Naive thymus-derived CD4-positive, alpha-beta T cell (primary cell): ENCODE data around the gene FALEC. TPM values are rescaled to one million over a fixed set of nuclear protein-coding genes. Genes with fewer than 3 reads are reported as not detected.

Experiments used
- ATAC-seq: fragments of 150-1000 bp; cut with Tn5 transposase; 2 replicates; pipeline ENCODE4 v1.10.0; 2021; ENCODE audit warnings: mild to moderate bottlenecking, moderate library complexity
- CTCF ChIA-PET: fragments of 350-600 bp; sonication (Branson Sonifier 250); formaldehyde crosslinking; loops from one replicate; lab custom pipeline; 2021; ENCODE audit warnings: antibody characterized with exemption; lab: Charles Lee
- POLR2A ChIA-PET: fragments of 350-600 bp; sonication (Branson Sonifier 250); formaldehyde crosslinking; loops from one replicate; lab custom pipeline; 2021; ENCODE audit warnings: antibody characterized with exemption, inconsistent platforms; lab: Charles Lee
- DNase-seq, 9 donors: peaks; one replicate each; pipeline versions ENCODE4 v3.0.0 to v3.0.0-alpha.2; 2020 to 2022; ENCODE audit warnings: mixed read lengths in 1 of 9
- H3K27ac ChIP-seq: one replicate; pipeline ENCODE4 v1.7.0; 2013; ENCODE audit warnings: mild to moderate bottlenecking, low read depth, low read length, moderate library complexity
- H3K27me3 ChIP-seq, 2 donors: one replicate each; pipeline ENCODE4 v1.7.0; 2013; ENCODE audit warnings: low read length in 2 of 2, mild to moderate bottlenecking in 2 of 2, moderate library complexity in 2 of 2; ENCODE audit not compliant: control insufficient read depth in 2 of 2, insufficient read depth in 2 of 2
- H3K36me3 ChIP-seq, 3 experiments: 1 replicate in 2 of 3; 2 replicates in 1 of 3; pipeline ENCODE4 v1.7.0; 2013; ENCODE audit warnings: low read length in 3 of 3, mild to moderate bottlenecking in 3 of 3, moderate library complexity in 1 of 3; ENCODE audit not compliant: insufficient read depth in 3 of 3, control insufficient read depth in 2 of 3
- H3K4me1 ChIP-seq, 2 donors: one replicate each; pipeline ENCODE4 v1.7.0; 2013; ENCODE audit warnings: low read length in 2 of 2, mild to moderate bottlenecking in 2 of 2, moderate library complexity in 1 of 2; ENCODE audit not compliant: control insufficient read depth in 2 of 2, insufficient read depth in 2 of 2
- H3K4me3 ChIP-seq: 2 replicates; pipeline ENCODE4 v1.7.0; 2013; ENCODE audit warnings: mild to moderate bottlenecking, low read length
- H3K9me3 ChIP-seq, 3 experiments: 1 replicate in 2 of 3; 2 replicates in 1 of 3; pipeline ENCODE4 v1.7.0; 2013; ENCODE audit warnings: low read length in 3 of 3; ENCODE audit not compliant: control insufficient read depth in 2 of 3
- H3K27ac Mint-ChIP-seq, 9 donors: one replicate each; pipeline ENCODE4 v1.8.0; 2020 to 2022; ENCODE audit warnings: mixed read lengths in 9 of 9, mild to moderate bottlenecking in 8 of 9, moderate library complexity in 5 of 9, inconsistent platforms in 2 of 9
- H3K27me3 Mint-ChIP-seq, 5 donors: one replicate each; pipeline ENCODE4 v1.8.0; 2021 to 2022; ENCODE audit warnings: mixed read lengths in 5 of 5, mild to moderate bottlenecking in 1 of 5
- H3K36me3 Mint-ChIP-seq, 5 donors: one replicate each; pipeline ENCODE4 v1.8.0; 2020 to 2022; ENCODE audit warnings: mixed read lengths in 5 of 5, mild to moderate bottlenecking in 3 of 5, inconsistent platforms in 1 of 5
- H3K4me1 Mint-ChIP-seq, 7 donors: one replicate each; pipeline ENCODE4 v1.8.0; 2020 to 2022; ENCODE audit warnings: mixed read lengths in 7 of 7, mild to moderate bottlenecking in 3 of 7, inconsistent platforms in 1 of 7
- H3K4me3 Mint-ChIP-seq, 10 donors: one replicate each; pipeline ENCODE4 v1.8.0; 2020 to 2022; ENCODE audit warnings: mild to moderate bottlenecking in 10 of 10, mixed read lengths in 10 of 10, moderate library complexity in 6 of 10, inconsistent platforms in 2 of 10
- H3K9me3 Mint-ChIP-seq, 11 donors: one replicate each; pipeline ENCODE4 v1.8.0; 2020 to 2022; ENCODE audit warnings: mixed read lengths in 11 of 11, mild to moderate bottlenecking in 4 of 11, inconsistent platforms in 1 of 11, moderate library complexity in 1 of 11
- intact Hi-C, 2 donors: fragments of 100-400 bp; cut with micrococcal nuclease; formaldehyde crosslinking; loops; one replicate each; pipeline ENCODE4 v1.15.1; 2023
- polyA plus RNA-seq, 2 donors: library from polyadenylated mRNA; unstranded; fragments of 300-500 nt; fragmentation: Illumina TruSeq; gene quantifications; one replicate each; pipeline ENCODE4 v1.2.3, GENCODE V29; 2021
- total RNA-seq, 6 experiments: library from RNA in 5 of 6; stranded (reverse) in 5 of 6; gene quantifications; 1 replicate in 5 of 6; 2 replicates in 1 of 6; pipeline ENCODE4 v1.2.3 and lab custom pipeline; 2021 to 2026

FALEC gene
- total and polyA plus RNA-seq, 7 experiments from 2014 or later = 0.44 to 2.5 (median 0.76) TPM; not detected in 4

DNA sequence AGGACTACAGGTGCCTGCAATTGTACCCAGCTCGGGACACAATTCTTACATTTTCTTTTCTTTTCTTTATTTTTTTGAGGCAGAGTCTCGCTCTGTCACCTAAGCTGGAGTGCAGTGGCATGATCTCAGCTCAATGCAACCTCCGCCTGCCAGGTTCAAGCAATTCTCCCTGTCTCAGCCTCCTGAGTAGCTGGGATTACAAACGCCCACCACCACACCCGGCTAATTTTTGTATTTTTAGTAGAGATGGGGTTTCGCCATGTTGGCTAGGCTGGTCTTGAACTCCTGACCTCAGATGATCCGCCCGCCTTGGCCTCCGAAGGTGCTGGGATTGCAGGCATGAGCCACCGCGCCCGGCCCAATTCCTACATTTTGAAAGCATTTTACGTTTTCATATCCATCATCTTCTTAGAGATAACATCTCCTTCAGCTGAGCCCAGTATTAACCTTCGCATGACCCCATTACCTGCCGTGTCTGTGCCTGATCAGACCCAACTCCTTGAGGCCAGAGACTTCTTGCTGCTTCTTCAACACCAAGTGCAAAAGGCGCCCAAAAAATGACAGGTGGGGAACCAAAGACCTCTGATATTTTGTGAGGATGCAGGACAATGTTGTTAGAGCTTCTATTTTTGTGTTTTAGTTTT is 30.9 kb downstream of the FALEC start:
- ChIA-PET POLR2A (no interaction called here), CTCF (no interaction called here)
- no peak overlapping the region for H3K4me3 ChIP-seq
- ATAC-seq = no peak
- H3K36me3 ChIP-seq = no peaks in the 10 kb centered on the region
- Mint-ChIP-seq H3K27me3 (peaks cover 27 to 40% (median 30%) of the 10 kb centered on the region in 5 donors), H3K27ac (no peak overlapping the region), H3K36me3 (no peaks in the 10 kb centered on the region), H3K4me1 (peaks cover 5 to 23% (median 14%) of the 10 kb centered on the region in 7 donors), H3K4me3 (no peak overlapping the region), H3K9me3 (peaks cover 0 to 2% (median 0%) of the 10 kb centered on the region in 11 donors)
- no peak for DNase-seq
- no peaks in the 10 kb centered on the region for H3K9me3 ChIP-seq
- peaks cover 0 to 5% of the 10 kb centered on the region in 2 donors for H3K4me1 ChIP-seq
- H3K27me3 ChIP-seq = no peaks in the 10 kb centered on the region
- no peak overlapping the region for H3K27ac ChIP-seq
- intact Hi-C loops = no loop called here

DNA sequence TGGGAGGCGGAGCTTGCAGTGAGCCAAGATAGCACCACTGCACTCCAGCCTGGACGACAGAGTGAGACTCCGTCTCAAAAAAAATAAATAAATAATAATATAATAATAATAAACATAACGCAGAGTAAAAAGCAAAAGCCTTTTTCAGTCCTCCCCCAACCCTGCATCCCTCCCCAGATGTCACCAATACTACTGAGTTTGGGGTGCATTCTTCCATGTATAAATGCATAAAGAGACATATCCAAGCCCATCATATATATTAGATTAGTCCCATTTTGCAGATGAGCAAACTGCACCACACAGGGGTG is 32.7 kb downstream of the FALEC start:
- Histone ChIP-seq H3K9me3 (no peaks in the 10 kb centered on the region), H3K4me3 (peak overlapping the region; percentile 35), H3K27me3 (no peaks in the 10 kb centered on the region), H3K27ac (no peak overlapping the region), H3K4me1 (peaks cover 0 to 5% of the 10 kb centered on the region in 2 donors), H3K36me3 (no peaks in the 10 kb centered on the region)
- Mint-ChIP-seq H3K4me1 (peaks cover 6 to 38% (median 21%) of the 10 kb centered on the region in 7 donors), H3K4me3 (peak overlapping the region; percentile 71 to 88 (median 81)), H3K9me3 (peaks cover 0 to 2% (median 0%) of the 10 kb centered on the region in 11 donors), H3K27ac (peak overlapping the region in 2 of 9 donors; percentile 35 to 36), H3K36me3 (no peaks in the 10 kb centered on the region), H3K27me3 (peaks cover 23 to 33% (median 30%) of the 10 kb centered on the region in 5 donors)
- CTCF ChIA-PET = interaction anchor here (0.7 to 1.3 kb wide), 2 partner anchors 13 to 430 kb away, joined by 3 to 5 read pairs; no protein-coding TSS in a partner anchor
- ATAC-seq = no peak
- POLR2A ChIA-PET = interaction anchor here (0.7 to 1.0 kb wide), 3 partner anchors 10 to 81 kb away, joined by 3 to 4 read pairs (median 3); partner anchors contain the start of genes ENSA and FALEC
- no peak for DNase-seq
- intact Hi-C loops = no loop called here

DNA sequence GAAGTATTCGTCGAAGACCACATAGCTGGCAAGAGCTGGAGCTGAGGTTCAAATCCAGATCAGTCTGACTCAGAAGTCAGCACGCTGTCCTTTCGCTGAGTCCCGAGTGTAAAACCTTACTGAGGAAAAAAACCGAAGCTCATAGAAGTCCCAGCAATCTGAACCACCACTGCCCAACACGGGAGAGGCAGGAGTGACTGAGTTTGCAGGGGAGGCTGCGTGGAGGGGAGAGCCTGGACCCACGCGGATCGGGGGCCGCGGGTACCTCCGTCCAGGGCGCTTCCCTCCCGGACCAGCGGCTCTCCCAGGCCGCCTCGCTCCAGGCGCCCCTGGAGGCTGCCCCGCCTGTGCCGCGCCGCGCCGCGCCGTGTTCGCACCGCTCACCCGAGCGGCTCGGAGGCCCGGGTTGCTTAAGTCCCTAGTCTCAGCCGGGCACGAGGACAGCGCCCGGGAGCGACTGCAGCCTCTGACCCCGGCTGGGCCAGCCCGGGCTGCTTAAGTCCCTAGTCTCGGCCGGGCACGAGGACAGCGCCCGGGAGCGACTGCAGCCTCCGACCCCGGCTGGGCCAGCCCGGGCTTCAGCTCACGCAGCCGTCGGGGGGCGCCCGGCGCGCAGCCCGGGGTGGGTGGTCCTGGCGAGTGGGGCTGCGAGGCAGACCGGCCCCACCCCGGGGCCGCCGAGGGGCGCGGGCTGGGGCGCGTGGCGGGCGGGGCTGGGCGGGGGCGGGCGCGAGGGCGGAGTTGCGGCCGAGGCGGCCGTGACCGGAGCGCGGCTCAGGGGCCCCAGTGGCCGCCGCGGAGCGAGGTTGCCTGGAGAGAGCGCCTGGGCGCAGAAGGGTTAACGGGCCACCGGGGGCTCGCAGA is 33.3 kb downstream of the FALEC start, which contains the start of gene ADAMTSL4:
ADAMTSL4 (plus strand) TSS at position 777 of the 864 bp plus-strand sequence. CDS start 2,881 bp downstream, outside the sequence.
- Mint-ChIP-seq H3K9me3 (peaks cover 0 to 2% (median 0%) of the 10 kb centered on the region in 11 donors), H3K4me3 (peak within 1 kb of the TSS; percentile 77 to 88 (median 83)), H3K4me1 (peaks cover 6 to 38% (median 23%) of the 10 kb centered on the region in 7 donors), H3K27ac (peak within 1 kb of the TSS in 4 of 9 donors; percentile 35 to 71 (median 38)), H3K27me3 (peaks cover 23 to 29% (median 26%) of the 10 kb centered on the region in 5 donors), H3K36me3 (no peaks in the 10 kb centered on the region)
- Histone ChIP-seq H3K4me3 (peak within 1 kb of the TSS; percentile 35), H3K27ac (no peak within 1 kb of the TSS), H3K27me3 (no peaks in the 10 kb centered on the region), H3K4me1 (peaks cover 0 to 5% of the 10 kb centered on the region in 2 donors), H3K36me3 (no peaks in the 10 kb centered on the region), H3K9me3 (no peaks in the 10 kb centered on the region)
- intact Hi-C loops = no loop called here
- ChIA-PET POLR2A (interaction anchor here (0.7 to 1.0 kb wide), 4 partner anchors 10 to 81 kb away, joined by 3 to 4 read pairs (median 3); partner anchors contain the start of genes ENSA and FALEC), CTCF (interaction anchor here (1.3 kb wide), 1 partner anchor 12 kb away, joined by 5 read pairs; no protein-coding TSS in a partner anchor)
- ATAC-seq (peak; percentile 71), DNase-seq (peak in 2 of 9 donors; percentile 37 to 65)

DNA sequence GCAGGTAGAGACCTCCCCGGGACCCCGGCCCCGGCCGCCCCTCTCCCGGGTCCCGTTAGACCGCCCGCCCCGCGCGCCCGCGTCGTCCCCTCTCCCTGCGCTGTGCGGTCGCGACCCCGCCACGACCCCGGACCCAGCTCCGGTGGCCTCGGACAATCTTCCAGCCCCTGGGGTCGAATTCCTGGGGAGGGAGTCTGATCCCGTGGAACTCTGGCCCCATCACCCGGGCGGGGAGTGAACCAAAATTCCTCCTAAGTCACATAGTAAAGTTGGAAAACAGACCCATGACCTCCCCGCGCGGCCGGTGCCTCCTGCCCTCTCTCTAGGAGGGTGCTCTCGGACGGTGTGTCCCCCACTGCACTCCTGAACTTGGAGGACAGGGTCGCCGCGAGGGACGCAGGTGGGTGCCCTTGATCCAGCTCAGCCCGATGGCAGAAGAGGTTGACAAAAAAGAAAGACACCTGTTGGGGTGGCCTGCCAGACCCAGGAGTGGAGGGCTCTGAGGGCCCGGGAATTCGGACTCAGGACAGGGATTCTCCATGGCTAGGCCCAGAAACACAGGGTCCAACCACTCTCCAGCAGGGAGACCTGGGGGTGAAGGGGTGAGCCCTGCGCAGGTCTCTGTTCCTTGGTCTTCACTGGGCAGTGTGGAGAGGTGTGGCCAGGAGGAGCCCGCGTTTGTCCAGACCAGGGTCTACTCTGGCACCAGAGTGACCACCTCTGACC is 34.1 kb downstream of the FALEC start:
- ChIA-PET CTCF (no interaction called here), POLR2A (interaction anchor here (0.6 to 2.6 kb wide), 4 partner anchors 9 to 27 kb away, joined by 3 to 14 read pairs (median 4); no protein-coding TSS in a partner anchor)
- H3K27me3 ChIP-seq = no peaks in the 10 kb centered on the region
- no peak overlapping the region for H3K4me3 ChIP-seq
- H3K36me3 ChIP-seq = no peaks in the 10 kb centered on the region
- Mint-ChIP-seq H3K36me3 (no peaks in the 10 kb centered on the region), H3K27ac (peak overlapping the region in 3 of 9 donors; percentile 34 to 71 (median 40)), H3K4me3 (peak overlapping the region; percentile 58 to 87 (median 78)), H3K4me1 (peaks cover 6 to 38% (median 23%) of the 10 kb centered on the region in 7 donors), H3K27me3 (peaks cover 23 to 29% (median 26%) of the 10 kb centered on the region in 5 donors), H3K9me3 (peaks cover 0 to 2% (median 0%) of the 10 kb centered on the region in 11 donors)
- intact Hi-C loops = no loop called here
- peaks cover 0 to 5% of the 10 kb centered on the region in 2 donors for H3K4me1 ChIP-seq
- no peak overlapping the region for H3K27ac ChIP-seq
- ATAC-seq (no peak), DNase-seq (no peak)
- H3K9me3 ChIP-seq = no peaks in the 10 kb centered on the region

DNA sequence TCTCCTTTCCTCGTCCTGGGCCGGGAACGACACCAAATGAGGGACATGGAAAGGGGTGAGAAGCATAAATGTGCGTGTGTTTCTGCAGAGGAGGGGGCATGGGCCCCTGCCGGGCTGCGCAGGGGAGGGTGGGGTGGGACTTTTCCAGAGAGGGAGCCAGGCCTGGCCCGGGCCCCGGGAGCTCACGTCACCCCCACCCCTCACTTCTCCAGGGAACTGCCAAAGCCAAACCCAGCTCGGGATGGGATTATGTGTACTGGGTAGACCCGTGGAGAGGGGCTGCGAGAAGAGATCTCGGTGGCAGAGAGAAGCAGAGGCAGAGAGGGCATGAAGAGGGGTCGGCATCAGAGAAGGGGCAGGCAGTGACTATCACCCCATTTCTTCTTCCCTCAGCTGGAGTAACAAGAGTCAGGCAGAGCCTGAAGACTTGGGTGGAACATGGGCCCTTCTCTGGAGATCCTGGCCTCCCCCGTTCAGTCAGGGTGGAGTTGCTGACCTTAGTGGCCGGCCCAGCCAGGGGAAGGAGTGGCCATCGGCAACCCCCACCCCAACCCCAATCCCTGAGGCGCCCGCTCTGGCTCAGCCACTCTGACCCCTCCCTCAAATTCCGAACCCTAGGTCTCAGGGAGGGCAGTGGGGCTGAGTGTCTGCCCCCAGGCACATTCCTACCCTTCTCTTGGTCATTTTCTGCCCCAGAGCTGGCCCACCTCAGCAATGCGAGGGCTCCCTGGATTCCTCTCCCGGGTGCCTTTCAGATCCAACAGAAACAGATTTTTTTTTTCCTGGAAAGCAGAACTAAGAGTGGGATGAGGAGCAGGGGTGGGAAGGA is 34.9 kb downstream of the FALEC start:
- Histone ChIP-seq H3K9me3 (no peaks in the 10 kb centered on the region), H3K36me3 (peaks cover 0 to under 1% (median 0%) of the 10 kb centered on the region in 3 experiments), H3K4me1 (peaks cover 0 to 5% of the 10 kb centered on the region in 2 donors), H3K4me3 (no peak overlapping the region), H3K27ac (no peak overlapping the region), H3K27me3 (no peaks in the 10 kb centered on the region)
- Mint-ChIP-seq H3K9me3 (peaks cover 0 to 2% (median 0%) of the 10 kb centered on the region in 11 donors), H3K4me3 (peak overlapping the region in 9 of 10 donors; percentile 23 to 84 (median 68)), H3K27ac (no peak overlapping the region), H3K4me1 (peaks cover 6 to 36% (median 23%) of the 10 kb centered on the region in 7 donors), H3K27me3 (peaks cover 21 to 28% (median 23%) of the 10 kb centered on the region in 5 donors), H3K36me3 (peaks cover 0 to 3% (median 0%) of the 10 kb centered on the region in 5 donors)
- POLR2A ChIA-PET = interaction anchor here (0.6 to 2.6 kb wide), 4 partner anchors 10 to 70 kb away, joined by 3 to 14 read pairs (median 4); no protein-coding TSS in a partner anchor
- CTCF ChIA-PET = no interaction called here
- no peak for DNase-seq
- intact Hi-C loops = no loop called here
- ATAC-seq = no peak
